T-cell (primary cell): ENCODE measurements around the gene MAEL. TPM values are rescaled to one million over a fixed set of nuclear protein-coding genes. Genes with fewer than 3 reads are reported as not detected.

Source experiments
- ATAC-seq, 4 experiments: fragments of 200-7000 bp in 3 of 4; fragments of 150-1000 bp in 1 of 4; cut with Tn5 transposase; replicated peaks in 1 of 4; 1 replicate in 3 of 4; 2 replicates in 1 of 4; pipeline ENCODE4 v1.10.0; 2021; ENCODE audit warnings: moderate library complexity in 3 of 4, mild to moderate bottlenecking in 2 of 4, moderate number of reproducible peaks in 1 of 4
- CTCF ChIA-PET, 2 donors: fragments of 300-600 bp; sonication (Branson Sonifier 250); formaldehyde crosslinking; loops; one replicate each; lab custom pipeline; 2022; ENCODE audit warnings: antibody characterized with exemption in 2 of 2; lab: Charles Lee
- POLR2A ChIA-PET, 2 donors: fragments of 300-600 bp; sonication (Branson Sonifier 250); formaldehyde crosslinking; loops; one replicate each; lab custom pipeline; 2022; ENCODE audit warnings: antibody characterized with exemption in 2 of 2; lab: Charles Lee
- DNase-seq, 35 experiments: peaks; one replicate each; pipeline versions ENCODE4 v3.0.0 to v3.0.0-alpha.2; 2013 to 2023
- H3K27ac ChIP-seq: one replicate; pipeline ENCODE4 v1.5.1; 2013; ENCODE audit warnings: low read length
- H3K27me3 ChIP-seq, 2 experiments: replicated peaks in 1 of 2; 1 replicate in 1 of 2; 2 replicates in 1 of 2; pipeline versions ENCODE4 v1.6.1 to v1.7.0; 2013; ENCODE audit warnings: low read length in 1 of 2, mixed read lengths in 1 of 2; ENCODE audit not compliant: control insufficient read depth in 2 of 2, insufficient read depth in 2 of 2; ENCODE audit errors: extremely low read depth in 1 of 2
- H3K36me3 ChIP-seq, 2 donors: 1 replicate in 1 of 2; 2 replicates in 1 of 2; pipeline versions ENCODE4 v1.6.1 to v1.7.0; 2013; ENCODE audit warnings: low read length in 1 of 2; ENCODE audit not compliant: control insufficient read depth in 2 of 2, insufficient read depth in 1 of 2; ENCODE audit errors: extremely low read depth in 1 of 2
- H3K4me1 ChIP-seq, 2 experiments: 1 replicate in 1 of 2; 2 replicates in 1 of 2; pipeline versions ENCODE4 v1.6.1 to v1.7.0; 2013; ENCODE audit warnings: low read length in 2 of 2, mixed read lengths in 1 of 2; ENCODE audit not compliant: insufficient read depth in 2 of 2, control insufficient read depth in 1 of 2; ENCODE audit errors: extremely low read depth in 1 of 2
- H3K4me3 ChIP-seq, 2 donors: 1 replicate in 1 of 2; 2 replicates in 1 of 2; pipeline versions ENCODE4 v1.5.1 to v1.7.0; 2013; ENCODE audit warnings: mild to moderate bottlenecking in 2 of 2, low read length in 1 of 2, moderate library complexity in 1 of 2; ENCODE audit not compliant: control insufficient read depth in 1 of 2; ENCODE audit errors: extremely low read depth in 1 of 2
- H3K9me3 ChIP-seq: 2 replicates; pipeline ENCODE4 v1.7.0; 2013
- H3K27ac Mint-ChIP-seq, 2 donors: one replicate each; pipeline ENCODE4 v1.8.0; 2020 to 2021; ENCODE audit warnings: mild to moderate bottlenecking in 2 of 2, mixed read lengths in 2 of 2
- H3K27me3 Mint-ChIP-seq, 2 donors: one replicate each; pipeline ENCODE4 v1.8.0; 2021 to 2022; ENCODE audit warnings: mixed read lengths in 2 of 2
- H3K36me3 Mint-ChIP-seq: one replicate; pipeline ENCODE4 v1.8.0; 2021; ENCODE audit warnings: mixed read lengths
- H3K4me1 Mint-ChIP-seq, 3 donors: one replicate each; pipeline ENCODE4 v1.8.0; 2020 to 2022; ENCODE audit warnings: mixed read lengths in 3 of 3, mild to moderate bottlenecking in 1 of 3
- H3K4me3 Mint-ChIP-seq, 3 donors: one replicate each; pipeline ENCODE4 v1.8.0; 2020 to 2022; ENCODE audit warnings: mild to moderate bottlenecking in 3 of 3, mixed read lengths in 3 of 3, moderate library complexity in 3 of 3
- H3K9me3 Mint-ChIP-seq, 3 donors: one replicate each; pipeline ENCODE4 v1.8.0; 2020 to 2022; ENCODE audit warnings: mixed read lengths in 3 of 3
- WGBS: methylation state at CpG from one replicate; pipeline ENCODE4 v1.1.5; 2013; ENCODE audit warnings: missing lambda C conversion rate; ENCODE audit not compliant: insufficient coverage; 5-methylcytosine and 5-hydroxymethylcytosine counted together
- total RNA-seq, 35 experiments: library from RNA in 6 of 35; stranded (reverse) in 6 of 35; fragments of 120-200 nt in 1 of 35; gene quantifications; one replicate each; pipeline versions ENCODE4 v1.2.1 to v1.2.4 and lab custom pipeline; 2013 to 2026

Gene MAEL
- total RNA-seq, 5 donors from 2014 or later (not counting 1 experiment from before 2014, with no cell fraction given) = not detected

DNA sequence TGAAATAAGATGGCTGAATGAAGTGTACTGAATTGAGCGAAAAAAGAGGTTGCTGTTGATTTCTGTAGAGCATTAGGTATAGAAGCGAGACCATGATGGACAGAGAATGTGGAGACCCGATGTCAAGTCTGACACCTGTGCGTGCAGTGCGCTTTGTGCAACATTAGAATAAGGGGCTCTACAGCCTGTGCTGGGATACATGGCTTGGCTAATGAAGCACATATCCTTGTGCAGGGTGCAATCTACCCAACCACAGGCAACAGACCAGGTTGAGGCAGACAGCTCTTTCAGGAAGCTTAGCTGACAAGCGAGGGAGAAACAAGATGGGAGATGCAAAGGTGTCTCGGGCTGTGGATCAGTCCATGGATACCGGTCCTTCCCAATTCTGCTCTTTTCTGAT is 82.2 kb downstream of the MAEL start:
- no peaks in the 10 kb centered on the region for H3K9me3 ChIP-seq
- H3K36me3 ChIP-seq = peaks cover 3 to 4% of the 10 kb centered on the region in 2 donors
- no peak for ATAC-seq
- peaks cover 13 to 18% (median 15%) of the 10 kb centered on the region in 3 donors for H3K4me1 Mint-ChIP-seq
- H3K27me3 ChIP-seq = peaks cover 0 to 3% of the 10 kb centered on the region in 2 experiments
- WGBS = 94% methylated on average over 7 of the region's 8 CpGs
- CTCF ChIA-PET = interaction anchor here in 1 of 2 donors (0.6 to 1.4 kb wide), 2 partner anchors 12 to 54 kb away, joined by 3 to 4 read pairs; no protein-coding TSS in a partner anchor
- H3K9me3 Mint-ChIP-seq = no peaks in the 10 kb centered on the region
- no peaks in the 10 kb centered on the region for H3K27me3 Mint-ChIP-seq
- no peaks in the 10 kb centered on the region for H3K36me3 Mint-ChIP-seq
- no peak for DNase-seq
- H3K27ac ChIP-seq = no peak overlapping the region
- no peak overlapping the region for H3K4me3 Mint-ChIP-seq
- H3K4me3 ChIP-seq = no peak overlapping the region
- POLR2A ChIA-PET = no interaction called here
- H3K27ac Mint-ChIP-seq = no peak overlapping the region
- H3K4me1 ChIP-seq = peaks cover 0 to 18% of the 10 kb centered on the region in 2 experiments

Other genes with a start within 250 kb of the MAEL start
- 10 to 100 TPM; 26.2 to 45.9 (median 43.2) TPM for gene POGK, start 149.8 kb upstream of the MAEL start, total RNA-seq
- 10 to 100 TPM; 11.1 to 14.6 (median 12.8) TPM for gene TADA1, start 113.0 kb upstream of the MAEL start, total RNA-seq
- under 1 TPM; 0.13 to 0.61 (median 0.30) TPM for gene ILDR2, start 13.7 kb upstream of the MAEL start, total RNA-seq
- 10 to 100 TPM in 4 of 5 donors, 1 to 10 TPM in 1; 8.6 to 22.8 (median 17.7) TPM for gene GPA33, start 101.1 kb downstream of the MAEL start, total RNA-seq
- gene STYXL2, start 104.8 kb downstream of the MAEL start, total RNA-seq = not detected
- gene POU2F1, start 231.6 kb downstream of the MAEL start, total RNA-seq = 10 to 100 TPM; 15.1 to 34.5 (median 22.6) TPM